Measurements from ENCODE around the gene BMERB1.
"Not testable (repeated sequence)": the region's sequence is repeated elsewhere in the genome, so short reads cannot be mapped to it uniquely, and the experiment has no call there.

The BMERB1 gene

GRCh38 chr16:15529673-15530072 is 95.3 kb downstream of the BMERB1 start:
- DNase-seq, result no peak

GRCh38 chr16:15530085-15530484 is 95.7 kb downstream of the BMERB1 start:
- DNase-seq, result no peak

- DNase-seq, result no peak
Observed at GRCh38 chr16:15532825-15533224, 98.4 kb downstream of the BMERB1 start.

DNA sequence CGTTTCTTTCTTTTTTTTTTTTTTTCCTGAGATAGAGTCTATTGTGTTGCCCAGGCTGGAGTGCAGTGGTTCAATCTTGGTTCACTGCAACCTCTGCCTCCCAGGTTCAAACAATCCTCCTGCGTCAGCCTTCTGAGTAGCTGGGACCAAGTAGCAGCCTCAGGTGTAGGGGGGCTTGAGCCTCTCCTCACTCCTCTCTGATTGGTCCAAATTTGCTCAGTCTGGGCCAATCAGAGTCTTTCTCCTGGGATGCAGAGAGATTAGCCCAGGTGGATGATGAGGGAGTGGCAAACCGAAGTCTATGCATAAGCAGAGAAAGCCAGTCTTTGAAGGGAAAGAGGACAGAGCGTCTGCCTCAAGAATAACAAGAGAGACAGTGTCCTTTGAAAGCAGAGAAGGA is 99.0 kb downstream of the BMERB1 start:
- no peak for DNase-seq

GRCh38 chr16:15535772-15536171 is 101.4 kb downstream of the BMERB1 start:
- no peak for DNase-seq

GRCh38 chr16:15536843-15537242 is 102.5 kb downstream of the BMERB1 start:
- no peak for DNase-seq

GRCh38 chr16:15538507-15538906 is 104.1 kb downstream of the BMERB1 start:
- DNase-seq, result no peak

GRCh38 chr16:15539197-15539596 is 104.8 kb downstream of the BMERB1 start:
- DNase-seq, result no peak

- DNase-seq, result no peak
Observed at GRCh38 chr16:15542261-15542660, 107.9 kb downstream of the BMERB1 start.

- DNase-seq, result no peak
Observed at GRCh38 chr16:15542734-15543347, 108.5 kb downstream of the BMERB1 start.

- DNase-seq, result no peak
Observed at GRCh38 chr16:15544405-15544804, 110.0 kb downstream of the BMERB1 start.

DNA sequence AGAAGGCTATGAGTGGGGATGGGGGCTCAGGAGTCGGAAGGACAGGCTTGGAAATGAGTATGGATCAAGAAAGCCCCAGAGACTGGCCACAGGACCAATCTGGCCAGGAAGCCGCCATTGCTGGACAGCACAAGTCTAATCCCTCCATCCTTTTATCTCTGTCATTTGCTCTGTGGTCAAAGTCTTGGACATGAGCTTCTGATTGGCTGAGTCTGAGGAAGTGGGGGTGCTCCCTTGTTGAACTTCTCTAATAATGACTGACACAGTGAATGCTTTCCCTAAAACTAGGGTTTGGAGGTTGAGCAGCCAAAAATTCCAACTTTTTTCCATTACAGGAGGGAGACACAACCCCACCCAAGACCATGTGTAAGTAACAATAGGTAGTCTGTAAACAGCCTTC is 111.2 kb downstream of the BMERB1 start:
- DNase-seq, result no peak

DNA sequence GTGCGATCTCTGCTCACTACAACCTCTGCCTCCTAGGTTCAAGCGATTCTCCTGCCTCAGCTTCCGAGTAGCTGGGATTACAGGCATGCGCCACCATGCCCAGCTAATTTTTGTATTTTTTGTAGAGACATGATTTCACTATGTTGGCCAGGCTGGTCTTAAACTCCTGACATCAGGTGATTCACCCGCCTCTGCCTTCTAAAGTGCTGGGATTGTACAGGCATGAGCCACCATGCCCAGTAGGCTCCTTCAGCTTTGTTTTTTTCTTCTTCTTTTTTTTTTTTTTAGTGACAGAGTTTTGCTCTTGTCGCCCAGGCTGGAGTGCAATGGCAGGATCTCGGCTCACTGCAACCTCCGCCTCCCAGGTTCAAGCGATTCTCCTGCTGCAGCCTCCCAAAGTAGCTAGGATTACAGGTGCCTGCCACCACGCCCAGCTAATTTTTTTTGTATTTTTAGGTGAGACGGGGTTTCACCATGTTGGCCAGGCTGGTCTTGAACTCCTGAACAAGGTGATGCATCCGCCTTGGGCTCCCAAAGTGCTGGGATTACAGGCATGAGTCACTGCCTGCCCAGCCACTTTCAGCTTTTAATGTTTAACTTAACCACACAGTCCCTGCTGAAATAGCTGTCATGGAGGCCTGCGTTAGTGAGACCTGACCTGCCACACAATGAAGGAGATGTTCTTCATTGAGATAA is 112.8 kb downstream of the BMERB1 start:
- DNase-seq, result not testable (repeated sequence)

GRCh38 chr16:15547768-15548096 is 113.3 kb downstream of the BMERB1 start:
- DNase-seq, result no peak

GRCh38 chr16:15548482-15548891 is 114.1 kb downstream of the BMERB1 start:
- DNase-seq, result no peak

DNA sequence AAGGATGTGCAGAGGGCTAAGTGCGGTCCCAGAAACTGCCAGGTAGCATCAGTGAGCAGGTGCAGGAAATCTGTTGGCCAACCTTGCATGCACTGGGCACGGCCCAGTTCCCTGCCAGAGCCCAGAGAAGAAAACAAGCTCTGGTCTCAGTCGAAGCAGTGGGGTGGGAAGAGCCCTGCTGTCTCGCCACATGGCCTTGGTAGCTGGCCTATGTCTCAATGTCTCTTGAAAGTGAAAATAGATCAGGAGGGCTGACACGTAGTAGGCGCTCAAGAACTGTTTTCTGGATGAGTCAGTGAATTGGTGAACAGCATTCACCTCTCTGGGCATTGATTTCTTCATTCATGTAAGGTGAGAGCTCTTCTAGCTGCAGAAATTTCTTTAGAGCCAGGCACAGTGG is 118.1 kb downstream of the BMERB1 start:
- DNase-seq, result no peak

- DNase-seq, result no peak
Observed at GRCh38 chr16:15553313-15554088, 119.1 kb downstream of the BMERB1 start.

DNA sequence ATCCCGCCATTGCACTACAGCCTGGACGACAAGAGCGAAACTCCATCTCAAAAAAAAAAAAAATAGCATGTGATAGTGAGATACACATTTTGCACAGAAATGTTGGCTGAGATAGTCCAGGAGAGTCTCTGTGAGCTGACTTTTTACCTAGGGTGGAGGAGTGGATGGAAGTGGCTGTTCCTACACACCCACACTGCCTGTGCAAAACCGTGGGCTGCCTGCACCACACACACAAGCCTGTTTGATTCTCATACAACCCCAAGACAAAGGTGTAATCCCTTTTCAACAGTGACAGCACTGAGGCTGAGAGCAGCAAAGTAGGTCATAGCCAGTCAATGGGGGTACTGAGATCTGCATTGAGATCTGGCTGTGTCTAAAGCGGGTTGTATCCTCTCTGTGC is 121.7 kb downstream of the BMERB1 start:
- no peak for DNase-seq

DNA sequence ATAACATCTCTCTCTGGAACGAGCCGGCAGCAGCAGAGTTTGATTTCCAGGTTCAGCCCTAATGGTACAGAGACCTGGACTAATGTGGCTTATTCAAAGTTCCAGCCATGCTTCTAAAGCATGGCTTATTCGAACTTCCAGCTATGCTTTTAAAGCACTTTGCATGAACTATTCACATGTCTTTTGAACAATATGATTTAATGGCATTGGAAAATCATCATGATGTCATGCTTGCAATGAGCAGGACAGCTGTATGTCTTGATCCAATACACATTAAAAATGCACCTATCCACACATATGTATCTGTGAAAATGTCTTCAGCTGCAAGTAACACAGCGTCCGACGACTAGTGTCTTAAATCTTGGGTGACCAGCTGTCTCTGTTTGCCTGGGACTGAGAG is 122.9 kb downstream of the BMERB1 start:
- no peak for DNase-seq

DNA sequence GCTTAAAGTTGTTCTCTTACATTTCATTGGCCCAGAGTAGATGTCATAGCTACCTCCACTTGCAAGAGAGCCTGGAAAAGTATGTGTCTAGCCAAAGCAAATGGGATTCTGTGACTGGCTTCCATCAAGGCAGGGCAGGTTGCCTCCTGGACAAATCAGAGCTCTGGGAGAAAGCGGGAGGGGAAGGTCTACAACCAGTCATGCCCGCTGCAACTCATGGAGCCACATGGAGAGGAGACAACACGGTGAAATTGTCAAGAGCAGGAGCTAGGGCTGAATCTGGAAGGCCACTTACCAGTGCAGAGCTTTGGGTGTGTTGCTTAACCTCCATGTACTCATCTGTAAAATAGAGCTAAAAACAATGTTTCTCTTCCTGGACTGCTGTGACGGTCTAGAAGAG is 124.8 kb downstream of the BMERB1 start:
- DNase-seq, result no peak

GRCh38 chr16:15564604-15565339 is 130.4 kb downstream of the BMERB1 start:
- no peak for DNase-seq

- DNase-seq, result no peak
Observed at GRCh38 chr16:15566095-15566494, 131.7 kb downstream of the BMERB1 start.

DNA sequence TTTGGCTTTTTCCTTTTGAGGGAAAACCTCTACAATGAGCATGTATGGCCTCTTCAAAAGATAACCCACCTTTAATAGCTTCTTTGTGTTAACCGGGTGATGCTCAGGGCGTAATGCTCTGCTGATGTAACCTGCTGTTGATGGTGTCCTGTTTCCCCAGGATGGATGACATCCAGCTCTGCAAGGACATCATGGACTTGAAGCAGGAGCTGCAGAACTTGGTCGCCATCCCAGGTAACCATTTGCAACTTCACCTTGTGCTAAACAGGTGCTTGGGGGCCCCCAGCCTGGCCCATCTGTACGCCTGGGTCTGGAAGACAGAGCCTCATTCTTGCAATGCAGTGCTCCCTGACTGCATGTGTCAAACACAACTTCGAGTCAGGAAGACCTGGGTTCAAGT is 133.4 kb downstream of the BMERB1 start:
- DNase-seq, result no peak

DNA sequence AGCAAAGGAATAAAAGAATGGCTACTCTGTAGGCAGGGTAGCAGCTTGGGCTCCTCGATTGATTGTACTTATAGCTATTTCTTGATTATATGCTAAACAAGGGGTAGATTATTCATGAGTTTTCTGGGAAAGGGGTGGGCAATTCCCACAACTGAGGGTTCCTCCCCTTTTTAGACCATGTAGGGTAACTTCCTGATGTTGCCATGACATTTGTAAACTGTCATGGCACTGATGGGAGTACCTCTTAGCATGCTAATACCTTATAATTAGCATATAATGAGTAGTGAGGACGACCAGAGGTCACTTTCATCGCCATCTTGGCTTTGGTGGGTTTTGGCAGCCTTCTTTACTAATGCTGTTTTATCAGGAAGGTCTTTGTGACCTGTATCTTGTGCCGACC is 136.3 kb downstream of the BMERB1 start:
- not testable (repeated sequence) for DNase-seq

Measured in bone marrow (tissue), 2 donors.